HepG2 (cell line): ENCODE data around the gene CUTC. TPM values are rescaled to one million over a fixed set of nuclear protein-coding genes. Genes with fewer than 3 reads are reported as not detected.

Source experiments
- ATF3 ChIP-seq: sonication (generic); formaldehyde crosslinking; IDR thresholded peaks from 2 replicates; pipeline ENCODE4 v1.4.0; 2020; ENCODE audit warnings: missing genetic modification reagents
- CTCF ChIP-seq: sonication (generic); formaldehyde crosslinking; IDR thresholded peaks from 2 replicates; pipeline ENCODE4 v1.5.0; 2020; ENCODE audit warnings: mild to moderate bottlenecking, missing genetic modification reagents, moderate library complexity
- MED8 ChIP-seq: sonication (generic); formaldehyde crosslinking; IDR thresholded peaks from 2 replicates; pipeline ENCODE4 v1.8.1; 2023; ENCODE audit warnings: mild to moderate bottlenecking, missing genetic modification reagents; ENCODE audit not compliant: insufficient replicate concordance
- NCOR1 ChIP-seq: fragments of 200-600 bp; sonication (generic); IDR thresholded peaks from 2 replicates; pipeline ENCODE4 v1.7.0; 2017; ENCODE audit warnings: antibody characterized with exemption, low read length, borderline replicate concordance
- RBAK ChIP-seq: sonication (generic); formaldehyde crosslinking; IDR thresholded peaks from 2 replicates; pipeline ENCODE4 v1.5.1; 2020; ENCODE audit warnings: mild to moderate bottlenecking, missing genetic modification reagents
- RFX3 ChIP-seq: IDR thresholded peaks from 2 replicates; pipeline ENCODE4 v1.6.1; 2016; ENCODE audit warnings: missing biosample characterization, missing genetic modification reagents
- SAP130 ChIP-seq: IDR thresholded peaks from 2 replicates; pipeline ENCODE4 v1.6.1; 2016; ENCODE audit warnings: low read depth
- SP1 ChIP-seq, 2 experiments: fragments of 450-650 bp in 1 of 2; sonication (generic) in 1 of 2; formaldehyde crosslinking in 1 of 2; IDR thresholded peaks; 2 replicates each; pipeline versions ENCODE4 v1.4.0 to v1.6.1; 2016 to 2020; ENCODE audit warnings: missing genetic modification reagents in 1 of 2
- SRY ChIP-seq: sonication (generic); formaldehyde crosslinking; IDR thresholded peaks from 2 replicates; pipeline ENCODE4 v1.8.0; 2022; ENCODE audit warnings: mild to moderate bottlenecking, missing genetic modification reagents
- TAF1 ChIP-seq: sonication (generic); formaldehyde crosslinking; IDR thresholded peaks from 2 replicates; pipeline ENCODE4 v1.4.0; 2020; ENCODE audit warnings: missing genetic modification reagents
- TCF12 ChIP-seq, 2 experiments: fragments of 450-650 bp in 1 of 2; sonication (generic) in 1 of 2; formaldehyde crosslinking in 1 of 2; IDR thresholded peaks; 2 replicates each; pipeline versions ENCODE4 v1.6.1 to v1.8.0; 2017 to 2022; ENCODE audit warnings: antibody characterized with exemption in 1 of 2, mild to moderate bottlenecking in 1 of 2, missing genetic modification reagents in 1 of 2, moderate library complexity in 1 of 2
- TFDP1 ChIP-seq: IDR thresholded peaks from 2 replicates; pipeline ENCODE4 v1.6.1; 2016; ENCODE audit warnings: missing compliant biosample characterization, missing genetic modification reagents, borderline replicate concordance
- TGIF2 ChIP-seq: IDR thresholded peaks from 2 replicates; pipeline ENCODE4 v1.6.1; 2016; ENCODE audit warnings: control low read depth, missing compliant biosample characterization
- ZBTB1 ChIP-seq: sonication (generic); formaldehyde crosslinking; IDR thresholded peaks from 2 replicates; pipeline ENCODE4 v1.4.0; 2020; ENCODE audit warnings: missing genetic modification reagents, borderline replicate concordance
- ZBTB7A ChIP-seq: sonication (generic); formaldehyde crosslinking; IDR thresholded peaks from 2 replicates; pipeline ENCODE4 v1.8.0; 2022; ENCODE audit warnings: mild to moderate bottlenecking, missing genetic modification reagents
- ZFAT ChIP-seq: sonication (generic); formaldehyde crosslinking; conservative IDR thresholded peaks from 2 replicates; pipeline ENCODE4 v1.8.1; 2023; ENCODE audit warnings: missing genetic modification reagents, inconsistent platforms
- ZFP82 ChIP-seq: sonication (generic); formaldehyde crosslinking; IDR thresholded peaks from 2 replicates; pipeline ENCODE4 v1.5.1; 2020; ENCODE audit warnings: mild to moderate bottlenecking, missing genetic modification reagents, borderline replicate concordance
- ZNF432 ChIP-seq: sonication (generic); formaldehyde crosslinking; IDR thresholded peaks from 2 replicates; pipeline ENCODE4 v1.5.0; 2020; ENCODE audit warnings: missing genetic modification reagents, mild to moderate bottlenecking, borderline replicate concordance
- ZNF572 ChIP-seq: sonication (generic); formaldehyde crosslinking; IDR thresholded peaks from 2 replicates; pipeline ENCODE4 v1.5.1; 2020; ENCODE audit warnings: mild to moderate bottlenecking, missing genetic modification reagents
- ZNF605 ChIP-seq: sonication (generic); formaldehyde crosslinking; IDR thresholded peaks from 2 replicates; pipeline ENCODE4 v1.8.0; 2022; ENCODE audit warnings: mild to moderate bottlenecking, missing genetic modification reagents
- ZNF766 ChIP-seq: sonication (generic); formaldehyde crosslinking; IDR thresholded peaks from 2 replicates; pipeline ENCODE4 v1.5.0; 2020; ENCODE audit warnings: missing genetic modification reagents, borderline replicate concordance
- ZNF776 ChIP-seq: sonication (generic); formaldehyde crosslinking; IDR thresholded peaks from 2 replicates; pipeline ENCODE4 v1.4.0; 2020; ENCODE audit warnings: mild to moderate bottlenecking, missing genetic modification reagents
- ZNF800 ChIP-seq: sonication (generic); formaldehyde crosslinking; IDR thresholded peaks from 2 replicates; pipeline ENCODE4 v1.4.0; 2020; ENCODE audit warnings: missing genetic modification reagents
- ZNF883 ChIP-seq: sonication (generic); formaldehyde crosslinking; IDR thresholded peaks from 2 replicates; pipeline ENCODE4 v1.5.1; 2020; ENCODE audit warnings: mild to moderate bottlenecking, missing genetic modification reagents; ENCODE audit errors: not compliant biosample characterization
- polyA plus RNA-seq, 8 experiments: library from polyadenylated mRNA; depleted of rRNA in 3 of 8; stranded (reverse) in 7 of 8; unstranded in 1 of 8; fragments of >200 nt; fragmentation: Illumina TruSeq in 4 of 8; extraction: Trizol in 4 of 8; gene quantifications; 2 replicates each; pipeline versions ENCODE4 v1.2.1 to v1.2.3, GENCODE V29; 2011 to 2016; ENCODE audit warnings: low read depth in 4 of 8, missing spikeins in 1 of 8, mixed read lengths in 1 of 8; ENCODE audit not compliant: insufficient read depth in 1 of 8
- total RNA-seq, 5 experiments: library from RNA; depleted of rRNA; stranded (reverse); fragments of >200 nt; fragmentation: Illumina TruSeq; extraction: Trizol; gene quantifications; 2 replicates each; pipeline ENCODE4 v1.2.3, GENCODE V29; 2016; ENCODE audit warnings: low read depth in 1 of 5

CUTC gene
- total and polyA plus RNA-seq, 2 of the 13 experiments (the other 11 are each of a cell fraction or from before 2014, with no cell fraction given), result 22.3 to 25.8 TPM

- peak; percentile 82 for TF ChIP-seq TAF1 (CRISPR knock-in tag)
- 0 out of 2 replicates have a peak, but pooled peaks have one; percentile 33 for TF ChIP-seq TGIF2
- TF ChIP-seq ZNF572 (CRISPR knock-in tag), result no peak
- peak; percentile 75 for TF ChIP-seq CTCF (CRISPR knock-in tag)
- TF ChIP-seq ZFAT, result 0 out of 2 replicates have a peak, but pooled peaks have one; percentile 69
- peak; percentile 50; the same call in 1 of the 2 replicates for TF ChIP-seq NCOR1
- TF ChIP-seq TCF12 (IDR thresholded peaks at IDR 0.05), result no peak
- TF ChIP-seq TCF12 (CRISPR knock-in tag; IDR thresholded peaks at IDR 0.05), result no peak
- no peak for TF ChIP-seq RBAK (CRISPR knock-in tag)
- TF ChIP-seq ZNF883 (CRISPR knock-in tag), result peak; percentile 86
- TF ChIP-seq TFDP1 (CRISPR knock-in tag), result peak; percentile 39; the same call in 1 of the 2 replicates
- no peak; the same call in 1 of the 2 replicates for TF ChIP-seq ZNF776 (CRISPR knock-in tag)
- TF ChIP-seq ZNF800, result no peak
- no peak for TF ChIP-seq ZBTB1
- 0 out of 2 replicates have a peak, but pooled peaks have one; percentile 33 for TF ChIP-seq ATF3 (CRISPR knock-in tag)
- TF ChIP-seq RFX3 (CRISPR knock-in tag), result no peak
- no peak; the same call in 1 of the 2 replicates for TF ChIP-seq ZNF605 (CRISPR knock-in tag)
- TF ChIP-seq SAP130 (CRISPR knock-in tag), result peak; percentile 96
- no peak for TF ChIP-seq SP1 (IDR thresholded peaks at IDR 0.05)
- TF ChIP-seq SP1 (CRISPR knock-in tag; IDR thresholded peaks at IDR 0.05), result peak; percentile 56
- TF ChIP-seq ZBTB7A (CRISPR knock-in tag), result peak; percentile 49; the same call in 1 of the 2 replicates
- no peak for TF ChIP-seq SRY (CRISPR knock-in tag)
- TF ChIP-seq ZFP82 (CRISPR knock-in tag), result peak; percentile 83; the same call in 1 of the 2 replicates
- TF ChIP-seq ZNF432 (CRISPR knock-in tag), result no peak
- TF ChIP-seq ZNF766 (CRISPR knock-in tag), result peak; percentile 75; the same call in 1 of the 2 replicates
- TF ChIP-seq MED8 (CRISPR knock-in tag), result peak; percentile 54
Measured at GRCh38 chr10:99732033-99732842, at the start of gene CUTC, which contains the start of gene COX15 (continued).
